Hematopoietic multipotent progenitor cell treated with erythropoietin and hydrocortisone succinate and interleukin-3 and kit ligand, for 6 days (in vitro differentiated cells): Measurements from ENCODE around the gene CHTOP.
A peak's percentile ranks its signal among the peaks of the same experiment; 100 is the strongest.
"Not testable (repeated sequence)": the region's sequence is repeated elsewhere in the genome, so short reads cannot be mapped to it uniquely, and the experiment has no call there.

Source experiments
- DNase-seq: peaks from one replicate; pipeline ENCODE4 v3.0.0-alpha.2; 2015

CHTOP gene

GRCh38 chr1:153635872-153636271 lies 2.0 kb downstream of the CHTOP start:
- no peak for DNase-seq

DNA sequence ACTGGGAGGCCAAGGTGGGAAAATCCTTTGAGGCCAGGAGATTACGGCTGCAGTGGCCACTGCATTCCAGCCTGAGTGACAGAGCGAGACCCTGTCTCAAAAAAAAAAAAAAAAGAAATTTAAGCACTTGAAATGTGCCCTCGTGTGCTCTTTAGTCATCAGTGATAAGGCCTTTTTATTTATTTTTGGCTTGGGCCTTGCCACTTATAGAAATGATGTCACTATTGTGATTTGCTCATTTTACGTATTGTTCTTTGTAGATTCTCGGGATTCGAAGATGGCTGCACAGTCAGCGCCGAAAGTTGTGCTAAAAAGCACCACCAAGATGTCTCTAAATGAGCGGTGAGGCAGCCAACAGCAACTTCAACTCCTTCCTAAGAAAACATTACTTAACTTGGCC lies 2.4 kb downstream of the CHTOP start:
- no peak for DNase-seq

GRCh38 chr1:153638261-153638660 lies 4.4 kb downstream of the CHTOP start:
- DNase-seq = no peak

DNA sequence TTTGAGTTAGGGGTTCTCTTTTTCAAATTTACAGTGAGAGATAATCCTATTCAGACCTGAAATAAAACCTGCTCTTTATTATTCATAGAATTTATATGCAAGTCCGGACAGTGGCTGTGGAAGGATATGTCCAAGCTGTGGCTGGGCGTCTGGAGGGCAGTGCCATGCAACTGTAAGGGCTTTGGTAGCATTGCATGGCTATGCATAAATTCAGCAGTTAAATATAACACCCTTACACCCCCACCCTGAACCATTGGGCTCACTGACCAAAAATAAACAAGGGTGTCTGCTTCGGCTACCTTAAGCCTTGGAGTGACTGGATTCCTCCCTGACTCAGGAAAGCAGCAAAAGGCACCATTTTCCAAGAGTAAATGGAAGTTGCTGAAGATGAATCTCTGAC lies 5.4 kb downstream of the CHTOP start:
- no peak for DNase-seq

DNA sequence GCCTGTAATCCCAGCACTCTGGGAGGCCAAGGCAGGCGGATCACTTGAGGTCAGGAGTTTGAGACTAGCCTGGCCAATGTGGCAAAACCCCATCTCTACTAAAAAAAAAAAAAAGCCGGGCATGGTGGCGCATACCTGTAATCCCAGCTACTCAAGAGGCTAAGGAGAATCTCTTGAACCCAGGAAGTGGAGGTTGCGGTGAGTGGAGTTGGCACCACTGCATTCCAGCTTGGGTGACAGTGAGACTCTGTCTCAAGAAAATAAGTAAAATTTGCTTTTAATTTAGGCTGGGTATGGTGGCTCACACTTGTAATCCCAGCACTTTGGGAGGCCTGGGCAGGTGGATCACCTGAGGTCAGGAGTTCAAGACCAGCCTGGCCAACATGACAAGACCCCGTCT lies 6.3 kb downstream of the CHTOP start:
- not testable (repeated sequence) for DNase-seq

- DNase-seq = no peak
Measured at GRCh38 chr1:153640861-153641260, 7.0 kb downstream of the CHTOP start.

DNA sequence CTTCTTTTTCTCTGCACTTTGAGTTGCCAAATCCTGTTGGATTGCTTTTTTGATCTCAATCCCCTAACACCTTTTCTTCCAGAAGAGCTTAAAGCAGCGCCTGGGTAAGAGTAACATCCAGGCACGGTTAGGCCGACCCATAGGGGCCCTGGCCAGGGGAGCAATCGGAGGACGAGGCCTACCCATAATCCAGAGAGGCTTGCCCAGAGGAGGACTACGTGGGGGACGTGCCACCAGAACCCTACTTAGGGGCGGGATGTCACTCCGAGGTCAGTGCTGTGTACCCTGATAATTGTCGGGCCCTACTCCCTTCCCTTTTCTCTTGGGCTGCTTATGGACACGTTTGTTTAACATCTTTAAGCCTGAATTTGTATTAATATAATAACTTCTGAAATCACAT lies 8.3 kb downstream of the CHTOP start:
- DNase-seq = no peak

DNA sequence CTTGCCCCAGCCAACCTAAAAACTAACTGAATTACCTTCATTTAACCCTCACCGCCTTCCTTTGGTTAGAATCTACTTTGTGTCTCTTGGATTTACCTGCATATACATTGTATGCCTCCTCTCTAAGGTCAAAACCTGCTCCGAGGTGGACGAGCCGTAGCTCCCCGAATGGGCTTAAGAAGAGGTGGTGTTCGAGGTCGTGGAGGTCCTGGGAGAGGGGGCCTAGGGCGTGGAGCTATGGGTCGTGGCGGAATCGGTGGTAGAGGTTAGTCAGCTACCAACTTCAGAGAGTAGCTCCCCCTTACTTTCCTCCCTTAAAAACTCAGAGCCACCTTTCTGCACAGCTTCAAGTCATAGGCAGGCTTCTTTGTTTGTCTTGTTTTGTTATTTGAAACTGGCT lies 9.2 kb downstream of the CHTOP start:
- DNase-seq = no peak

- DNase-seq = no peak
Measured at GRCh38 chr1:153643816-153644215, 9.9 kb downstream of the CHTOP start.

- DNase-seq = peak; percentile 20
Measured at GRCh38 chr1:153646672-153647345, 12.9 kb downstream of the CHTOP start.

- DNase-seq = peak; percentile 12
Measured at GRCh38 chr1:153647346-153647714, 13.5 kb downstream of the CHTOP start.

DNA sequence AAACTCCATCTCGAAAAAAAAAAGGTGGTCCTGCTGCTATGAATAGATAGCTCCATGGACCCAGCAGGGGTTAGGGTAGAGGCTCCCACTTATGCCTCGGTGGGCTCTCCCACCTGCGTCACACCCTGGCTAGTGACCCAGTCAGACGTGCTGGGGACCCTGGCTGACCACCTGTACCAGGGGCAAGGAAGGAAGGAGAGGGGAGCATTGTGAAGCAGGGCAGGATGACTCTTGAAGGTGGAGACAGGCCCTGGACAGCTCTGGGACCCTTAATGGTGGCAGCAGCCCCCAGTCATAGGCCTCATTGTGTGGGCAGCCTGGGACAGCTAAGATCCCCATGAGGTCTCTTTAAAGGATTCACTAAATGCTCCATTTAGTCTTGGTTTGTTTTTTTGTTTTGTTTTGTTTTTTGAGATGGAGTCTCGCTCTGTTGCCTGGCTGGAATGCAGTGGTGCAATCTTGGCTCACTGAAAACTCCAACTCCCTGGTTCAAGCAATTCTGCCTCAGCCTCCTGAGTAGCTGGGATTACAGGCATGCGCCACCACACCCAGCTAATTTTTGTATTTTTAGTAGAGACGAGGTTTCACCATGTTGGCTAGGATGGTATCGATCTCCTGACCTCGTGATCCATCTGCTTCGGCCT lies 14.3 kb downstream of the CHTOP start:
- no peak for DNase-seq

GRCh38 chr1:153649137-153649862 lies 15.4 kb downstream of the CHTOP start:
- DNase-seq = peak; percentile 92

DNA sequence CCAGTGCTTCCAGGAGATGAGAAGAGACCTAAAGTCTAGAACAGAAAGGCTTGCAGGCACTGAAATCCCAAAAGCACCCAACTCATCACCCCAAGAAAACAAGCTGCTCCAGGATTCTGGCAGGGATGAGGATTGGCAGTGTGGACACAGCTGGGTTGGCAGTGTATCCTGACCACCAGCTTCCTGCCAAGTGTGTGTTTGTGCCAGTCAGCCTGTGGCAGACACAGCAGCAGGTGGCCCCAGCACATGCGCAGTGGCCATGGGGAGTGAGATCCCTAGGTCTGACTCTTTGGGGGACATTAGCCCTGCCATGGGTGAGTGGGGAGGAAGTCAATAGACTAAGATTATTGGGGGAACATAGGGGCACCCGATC lies 16.0 kb downstream of the CHTOP start:
- DNase-seq = peak; percentile 26

- no peak for DNase-seq
Measured at GRCh38 chr1:153651771-153652170, 17.9 kb downstream of the CHTOP start.

- peak; percentile 13 for DNase-seq
Measured at GRCh38 chr1:153652805-153653500, 19.1 kb downstream of the CHTOP start.

DNA sequence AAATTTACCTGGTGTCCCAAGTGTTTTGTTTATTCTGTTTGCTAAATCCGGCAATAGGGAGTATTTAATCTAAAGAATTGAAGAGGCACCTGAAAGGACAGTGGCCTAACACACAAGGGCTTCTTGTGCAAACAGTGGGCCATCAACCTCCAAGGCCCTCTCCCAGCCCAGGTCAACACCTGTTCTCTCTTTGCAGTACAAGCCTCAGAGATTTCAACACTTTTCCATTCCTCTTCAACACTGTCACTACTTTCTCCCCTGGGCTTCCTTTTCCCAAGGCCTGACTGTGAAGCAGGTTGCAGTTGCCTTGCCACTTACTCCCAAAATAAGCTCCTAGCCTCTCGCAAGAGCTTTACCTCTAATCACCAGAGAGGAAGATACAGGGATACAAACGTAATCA lies 21.5 kb downstream of the CHTOP start:
- DNase-seq = no peak

DNA sequence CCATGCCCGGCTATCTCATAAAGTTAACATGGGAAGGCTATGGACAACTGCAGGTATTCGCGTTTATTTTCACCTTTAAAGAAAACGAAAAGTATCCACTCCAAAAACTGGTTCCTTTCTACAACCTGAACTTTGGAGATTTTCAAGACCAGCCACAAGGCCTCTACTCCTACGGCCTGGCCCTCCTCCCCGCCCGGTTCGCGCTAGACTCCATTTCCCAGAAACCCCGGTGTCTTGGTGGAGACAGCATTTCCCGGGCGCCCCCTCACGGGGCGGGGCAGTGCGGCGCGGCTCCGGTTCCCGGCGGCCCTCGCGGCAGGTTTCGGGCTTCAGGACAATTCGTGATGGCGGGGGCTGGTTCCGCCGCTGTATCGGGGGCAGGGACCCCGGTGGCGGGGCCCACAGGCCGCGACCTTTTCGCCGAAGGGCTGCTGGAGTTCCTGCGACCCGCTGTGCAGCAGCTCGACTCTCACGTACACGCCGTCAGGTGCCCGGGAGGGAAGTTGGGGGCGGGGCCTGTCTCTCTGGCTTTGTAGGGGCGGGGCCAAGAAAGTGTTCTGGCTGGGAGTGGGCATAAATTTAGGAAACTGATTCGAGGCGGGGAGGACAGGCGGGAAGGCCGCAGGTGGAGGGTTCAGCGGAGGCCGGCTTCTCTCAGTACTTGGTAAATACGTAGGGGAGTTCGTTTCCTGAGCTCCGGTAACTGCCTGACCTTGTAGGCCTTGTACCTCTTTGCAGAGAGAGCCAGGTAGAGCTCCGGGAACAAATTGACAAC lies 24.7 kb downstream of the CHTOP start, which contains the start of gene SNAPIN:
Gene SNAPIN, plus strand, starts transcription at position 304 of the 775 bp plus-strand sequence. Its CDS starts 41 bp downstream, at position 345.
- peak; percentile 96 for DNase-seq

DNA sequence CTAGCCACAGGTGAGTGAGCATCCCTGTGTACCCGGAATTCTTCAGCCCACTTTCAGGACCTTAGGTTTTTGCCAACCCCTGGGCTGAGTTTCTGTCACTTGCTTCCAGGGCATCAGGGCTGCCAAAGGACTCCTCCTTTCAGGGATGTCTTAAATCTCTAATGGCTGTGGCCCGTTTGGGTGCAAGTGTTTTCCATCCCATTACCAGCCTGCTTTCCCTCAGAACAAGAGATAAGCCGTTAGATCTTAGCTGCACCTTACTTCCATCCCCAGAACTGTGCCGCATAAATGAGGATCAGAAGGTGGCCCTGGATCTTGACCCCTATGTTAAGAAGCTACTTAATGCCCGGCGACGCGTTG lies 25.3 kb downstream of the CHTOP start:
- DNase-seq = no peak

DNA sequence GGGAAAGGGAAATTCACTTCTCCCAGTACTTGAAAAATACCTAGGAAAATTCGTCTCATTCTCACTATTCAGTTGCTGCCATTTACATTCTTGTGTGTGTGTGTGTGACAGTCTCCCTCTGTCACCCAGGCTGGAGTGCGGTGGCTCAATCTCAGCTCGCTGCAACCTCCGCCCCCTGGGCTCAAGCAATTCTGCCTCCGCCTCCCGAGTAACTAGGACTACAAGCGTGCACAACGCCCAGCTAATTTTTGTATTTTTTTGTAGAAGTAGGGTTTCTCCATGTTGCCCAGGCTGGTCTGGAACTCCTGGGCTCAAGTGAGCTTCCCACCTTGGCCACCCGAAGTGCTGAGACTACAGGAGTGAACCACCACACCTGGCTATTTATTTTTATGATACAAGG lies 25.8 kb downstream of the CHTOP start:
- no peak for DNase-seq

- DNase-seq = peak; percentile 30
Measured at GRCh38 chr1:153661111-153661708, 27.3 kb downstream of the CHTOP start.

DNA sequence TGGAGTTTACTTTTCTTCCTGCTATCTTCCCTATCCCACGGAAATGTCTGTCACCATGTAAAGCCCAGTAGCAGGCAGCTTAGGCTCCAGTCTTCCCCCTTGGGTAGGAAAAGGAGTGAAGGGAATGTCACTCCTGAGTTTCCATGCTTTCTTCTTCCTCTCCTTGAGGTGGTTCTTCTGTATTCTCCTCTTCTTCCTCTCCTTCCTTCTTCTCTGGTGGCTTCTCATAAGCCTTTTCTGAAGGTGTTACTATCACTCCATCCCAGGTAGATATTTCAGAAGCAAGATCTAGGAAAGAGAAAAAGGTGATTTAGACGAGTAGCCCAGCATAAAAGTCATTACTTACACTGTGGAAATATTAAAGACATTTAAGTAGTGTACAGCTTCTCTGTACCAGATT lies 28.4 kb downstream of the CHTOP start:
- DNase-seq = no peak
